Neural crest cell (in vitro differentiated cells): ENCODE measurements around the gene NHP2. TPM values are rescaled to one million over a fixed set of nuclear protein-coding genes. Genes with fewer than 3 reads are reported as not detected.

Experiments used
- DNase-seq: peaks from one replicate; pipeline ENCODE4 v3.0.0; 2021; ENCODE audit warnings: low read depth, mixed read lengths, low spot score
- H3K27ac Mint-ChIP-seq: one replicate; pipeline ENCODE4 v1.8.0; 2021; ENCODE audit warnings: mild to moderate bottlenecking, mixed read lengths; ENCODE audit not compliant: unreplicated experiment
- H3K27me3 Mint-ChIP-seq: 2 replicates; pipeline ENCODE4 v1.8.0; 2021; ENCODE audit warnings: low read depth, mild to moderate bottlenecking, mixed read lengths
- H3K36me3 Mint-ChIP-seq: 2 replicates; pipeline ENCODE4 v1.8.0; 2021; ENCODE audit warnings: low read depth, mild to moderate bottlenecking, mixed read lengths
- H3K4me1 Mint-ChIP-seq: 2 replicates; pipeline ENCODE4 v1.8.0; 2021; ENCODE audit warnings: mixed read lengths
- H3K4me3 Mint-ChIP-seq: one replicate; pipeline ENCODE4 v1.8.0; 2021; ENCODE audit warnings: mild to moderate bottlenecking, mixed read lengths
- H3K9me3 Mint-ChIP-seq: 2 replicates; pipeline ENCODE4 v1.8.0; 2021; ENCODE audit warnings: mixed read lengths
- CTCF ChIP-seq: fragments of 200-600 bp; sonication (generic); conservative IDR thresholded peaks from 2 replicates; pipeline ENCODE4 v1.5.0; 2021; ENCODE audit warnings: antibody characterized with exemption, mild to moderate bottlenecking
- total RNA-seq: library from RNA; stranded (reverse); gene quantifications from 2 replicates; pipeline ENCODE4 v1.2.1, GENCODE V29; 2021

NHP2 gene
- total RNA-seq, 1 donor from 2014 or later, result 169 TPM

GRCh38 chr5:178113141-178113787 is 40.4 kb downstream of the NHP2 start, which contains the start of gene N4BP3:
N4BP3 (plus strand) TSS chr5:178113532; CDS start chr5:178119584, 6,052 bp downstream.
- peaks cover 53% of the 10 kb centered on the region for H3K27me3 Mint-ChIP-seq

DNA sequence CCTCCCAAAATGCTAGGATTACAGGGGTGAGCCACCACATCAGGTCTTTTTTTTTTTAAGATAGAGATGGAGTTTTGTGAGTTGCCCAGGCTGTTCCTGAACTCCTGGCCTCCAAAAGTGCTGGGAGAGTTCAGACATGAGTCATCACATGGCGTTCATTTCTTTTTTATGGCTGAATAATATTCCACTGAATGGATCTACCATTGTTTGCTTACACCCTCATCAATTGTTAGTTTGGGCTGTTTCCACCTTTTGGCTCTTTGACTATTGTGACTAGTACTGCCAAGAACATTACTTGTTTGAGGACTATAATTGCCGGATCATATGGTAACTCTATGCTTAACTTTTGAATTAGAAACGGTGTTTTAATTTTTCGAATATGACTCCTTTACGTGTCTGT is 41.1 kb downstream of the NHP2 start:
- Mint-ChIP-seq H3K27ac (no peak overlapping the region), H3K27me3 (peaks cover 56% of the 10 kb centered on the region), H3K9me3 (no peaks in the 10 kb centered on the region), H3K4me1 (peaks cover 40% of the 10 kb centered on the region), H3K36me3 (no peaks in the 10 kb centered on the region), H3K4me3 (peak overlapping the region; percentile 90)
- no peak for TF ChIP-seq CTCF
- no peak for DNase-seq

More at GRCh38 chr5:178113141-178113787, 40.4 kb downstream of the NHP2 start, which contains the start of gene N4BP3:
- no peak within 1 kb of the TSS for H3K27ac Mint-ChIP-seq
- peak; percentile 56 for DNase-seq
- H3K9me3 Mint-ChIP-seq, result no peaks in the 10 kb centered on the region
- no peak for TF ChIP-seq CTCF
- peaks cover 35% of the 10 kb centered on the region for H3K4me1 Mint-ChIP-seq
- H3K36me3 Mint-ChIP-seq, result no peaks in the 10 kb centered on the region
- H3K4me3 Mint-ChIP-seq, result peak within 1 kb of the TSS; percentile 90

DNA sequence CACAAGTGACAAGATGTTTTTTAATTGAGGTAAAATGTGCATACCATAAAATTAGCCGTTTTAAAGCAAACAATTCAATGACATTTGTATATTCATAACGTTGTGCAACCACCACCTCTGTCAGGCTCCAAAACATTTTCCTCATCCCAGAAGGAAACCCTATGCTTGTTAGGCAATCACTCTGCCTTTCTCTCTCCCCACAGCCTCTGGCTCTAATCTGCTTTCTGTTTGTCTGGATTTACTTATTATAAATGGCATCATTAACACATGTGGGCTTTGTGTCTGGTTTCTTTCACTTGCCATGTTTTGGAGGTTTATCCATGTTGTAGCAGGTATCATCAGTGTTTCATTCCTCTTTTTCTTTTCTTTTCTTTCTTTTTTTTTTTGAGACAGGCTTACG is 41.8 kb downstream of the NHP2 start:
- no peak for TF ChIP-seq CTCF
- Mint-ChIP-seq H3K4me1 (peaks cover 38% of the 10 kb centered on the region), H3K36me3 (no peaks in the 10 kb centered on the region), H3K4me3 (peak overlapping the region; percentile 70), H3K9me3 (no peaks in the 10 kb centered on the region), H3K27ac (no peak overlapping the region), H3K27me3 (peaks cover 55% of the 10 kb centered on the region)
- DNase-seq, result no peak

- H3K9me3 Mint-ChIP-seq, result no peaks in the 10 kb centered on the region
- peaks cover 43% of the 10 kb centered on the region for H3K27me3 Mint-ChIP-seq
- H3K36me3 Mint-ChIP-seq, result no peaks in the 10 kb centered on the region
- peaks cover 23% of the 10 kb centered on the region for H3K4me1 Mint-ChIP-seq
- TF ChIP-seq CTCF, result no peak
- DNase-seq, result no peak
- peak overlapping the region; percentile 8 for H3K4me3 Mint-ChIP-seq
- H3K27ac Mint-ChIP-seq, result no peak overlapping the region
These were observed 43.2 kb downstream of the NHP2 start for GRCh38 chr5:178110511-178110910.

GRCh38 chr5:178108966-178109365 is 44.7 kb downstream of the NHP2 start:
- no peak overlapping the region for H3K4me3 Mint-ChIP-seq
- H3K4me1 Mint-ChIP-seq, result peaks cover 12% of the 10 kb centered on the region
- H3K27me3 Mint-ChIP-seq, result peaks cover 28% of the 10 kb centered on the region
- no peaks in the 10 kb centered on the region for H3K36me3 Mint-ChIP-seq
- H3K27ac Mint-ChIP-seq, result peak overlapping the region; percentile 27
- no peak for TF ChIP-seq CTCF
- DNase-seq, result no peak
- no peaks in the 10 kb centered on the region for H3K9me3 Mint-ChIP-seq
